A549 (cell line): ENCODE measurements around the gene PEX10. TPM values are rescaled to one million over a fixed set of nuclear protein-coding genes. Genes with fewer than 3 reads are reported as not detected.

Source experiments
- ATAC-seq, 2 experiments: fragments of 200-7000 bp in 1 of 2; fragments of >200 bp in 1 of 2; cut with Nextera tagmentation in 1 of 2; cut with Tn5 transposase in 1 of 2; 3 replicates each; pipeline versions ENCODE4 v1.8.0 to v1.9.1; 2018 to 2020; ENCODE audit warnings: mild to moderate bottlenecking in 1 of 2, moderate library complexity in 1 of 2
- CTCF ChIA-PET: fragments of 300-600 bp; sonication (Branson Sonifier 250); formaldehyde crosslinking; extraction: SDS; loops from one replicate; lab custom pipeline; 2021; ENCODE audit warnings: antibody characterized with exemption, inconsistent platforms; lab: Yijun Ruan, JAX
- POLR2A ChIA-PET: fragments of 350-600 bp; formaldehyde crosslinking; extraction: SDS; loops from one replicate; lab custom pipeline; 2021; ENCODE audit warnings: antibody characterized with exemption, inconsistent platforms; lab: Yijun Ruan, JAX
- DNase-seq, 2 experiments: peaks; one replicate each; pipeline versions ENCODE4 v3.0.0 to v3.0.0-alpha.2; 2011 to 2016; ENCODE audit warnings: low read depth in 1 of 2, low spot score in 1 of 2
- FAIRE-seq: peaks from 2 replicates; lab custom pipeline; 2011; peaks lifted over from hg19 to GRCh38; lab: Jason Lieb, UNC
- H3K27ac ChIP-seq, 2 experiments: fragments of >200 bp; sonication (Bioruptor Twin); formaldehyde crosslinking; 3 replicates each; pipeline ENCODE4 v1.5.1; 2016 to 2017
- H3K4me1 ChIP-seq: fragments of >200 bp; sonication (Bioruptor Twin); formaldehyde crosslinking; 3 replicates; pipeline ENCODE4 v1.6.1; 2016
- H3K4me2 ChIP-seq: fragments of >200 bp; sonication (Bioruptor Twin); formaldehyde crosslinking; 3 replicates; pipeline ENCODE4 v1.6.1; 2016
- H3K4me3 ChIP-seq: fragments of >200 bp; sonication (Bioruptor Twin); formaldehyde crosslinking; 3 replicates; pipeline ENCODE4 v1.5.1; 2016
- H3K9me3 ChIP-seq: fragments of >200 bp; sonication (Bioruptor Twin); formaldehyde crosslinking; 3 replicates; pipeline ENCODE4 v1.6.1; 2016
- BHLHE40 ChIP-seq: IDR thresholded peaks from 2 replicates; pipeline ENCODE4 v1.6.1; 2012; ENCODE audit warnings: low read depth, low read length, inconsistent platforms
- CBX8 ChIP-seq: fragments of 200-600 bp; sonication (generic); IDR thresholded peaks from 2 replicates; pipeline ENCODE4 v1.6.1; 2016
- CEBPB ChIP-seq, 2 experiments: fragments of >200 bp in 1 of 2; sonication (Bioruptor Twin) in 1 of 2; formaldehyde crosslinking in 1 of 2; IDR thresholded peaks; 2 replicates each; pipeline ENCODE4 v1.6.1; 2012 to 2016
- EHF ChIP-seq: fragments of 250-450 bp; sonication (Bioruptor Pico); IDR thresholded peaks from 2 replicates; pipeline ENCODE4 v1.5.0; 2020; ENCODE audit warnings: mild to moderate bottlenecking
- EP300 ChIP-seq, 2 experiments: fragments of >200 bp; sonication (Bioruptor Twin); formaldehyde crosslinking; IDR thresholded peaks; 2 replicates in 1 of 2; 3 replicates in 1 of 2; pipeline ENCODE4 v1.6.1; 2016 to 2017
- FOSL2 ChIP-seq, 2 experiments: fragments of 450-650 bp in 1 of 2; fragments of >200 bp in 1 of 2; sonication (Bioruptor Twin) in 1 of 2; formaldehyde crosslinking; IDR thresholded peaks; 2 replicates each; pipeline versions ENCODE4 v1.5.0 to v1.6.1; 2016 to 2020; ENCODE audit warnings: mild to moderate bottlenecking in 1 of 2, moderate library complexity in 1 of 2
- GATA3 ChIP-seq: IDR thresholded peaks from 2 replicates; pipeline ENCODE4 v1.6.1; 2012; ENCODE audit warnings: borderline replicate concordance
- HEYL ChIP-seq: fragments of 250-450 bp; sonication (Bioruptor Pico); IDR thresholded peaks from 2 replicates; pipeline ENCODE4 v1.8.0; 2021; ENCODE audit warnings: mild to moderate bottlenecking, moderate library complexity
- JUN ChIP-seq, 2 experiments: fragments of >200 bp; sonication (Bioruptor Twin); formaldehyde crosslinking; IDR thresholded peaks; 2 replicates in 1 of 2; 3 replicates in 1 of 2; pipeline ENCODE4 v1.6.1; 2016 to 2017
- KDM5A ChIP-seq: fragments of 200-600 bp; sonication (generic); IDR thresholded peaks from 2 replicates; pipeline ENCODE4 v1.6.1; 2016; ENCODE audit warnings: antibody characterized with exemption, mild to moderate bottlenecking
- MAFK ChIP-seq: fragments of 450-650 bp; IDR thresholded peaks from 2 replicates; pipeline ENCODE4 v1.6.1; 2014; ENCODE audit not compliant: partially characterized antibody
- NR3C1 ChIP-seq: fragments of >200 bp; sonication (Bioruptor Twin); formaldehyde crosslinking; IDR thresholded peaks from 3 replicates; pipeline ENCODE4 v1.6.1; 2017
- PHF8 ChIP-seq: fragments of 200-600 bp; sonication (generic); IDR thresholded peaks from 2 replicates; pipeline ENCODE4 v1.6.1; 2016; ENCODE audit warnings: low read depth, mild to moderate bottlenecking, antibody characterized with exemption, moderate library complexity, borderline replicate concordance
- RAD21 ChIP-seq, 2 experiments: fragments of >200 bp in 1 of 2; sonication (Bioruptor Twin) in 1 of 2; formaldehyde crosslinking in 1 of 2; IDR thresholded peaks in 1 of 2; conservative IDR thresholded peaks in 1 of 2; 2 replicates in 1 of 2; 3 replicates in 1 of 2; pipeline ENCODE4 v1.6.1; 2012 to 2018; ENCODE audit warnings: inconsistent platforms in 1 of 2
- RFX5 ChIP-seq: fragments of 450-650 bp; IDR thresholded peaks from 2 replicates; pipeline ENCODE4 v1.7.1; 2014; ENCODE audit warnings: antibody characterized with exemption, mild to moderate bottlenecking, moderate library complexity
- TP53 ChIP-seq: fragments of 250-450 bp; sonication (Bioruptor Pico); IDR thresholded peaks from 2 replicates; pipeline ENCODE4 v1.5.0; 2021; ENCODE audit warnings: mild to moderate bottlenecking, moderate library complexity
- ZC3H11A ChIP-seq: fragments of 450-650 bp; IDR thresholded peaks from 2 replicates; pipeline ENCODE4 v1.6.1; 2014; ENCODE audit warnings: antibody characterized with exemption, mild to moderate bottlenecking
- ZSCAN20 ChIP-seq: fragments of 250-450 bp; sonication (Bioruptor Pico); IDR thresholded peaks from 2 replicates; pipeline ENCODE4 v1.8.0; 2022; ENCODE audit warnings: mild to moderate bottlenecking, moderate library complexity
- WGBS: methylation state at CpG from one replicate; pipeline ENCODE4 v1.1.6; 2017; ENCODE audit errors: missing lambda C conversion rate; 5-methylcytosine and 5-hydroxymethylcytosine counted together
- polyA plus RNA-seq, 4 experiments: library from polyadenylated mRNA; depleted of rRNA in 3 of 4; stranded (reverse); fragments of >200 nt; fragmentation: RNase III in 1 of 4; extraction: RNeasy Plus Mini Kit Qiagen cat#74134 plus additional on column Dnase treatment in 1 of 4; gene quantifications; 2 replicates in 3 of 4; 3 replicates in 1 of 4; pipeline ENCODE4 v1.2.3, GENCODE V29; 2011 to 2017
- TF ChIP-seq, protein P1 (sequence below): fragments of >200 bp; sonication (Bioruptor Twin); formaldehyde crosslinking; IDR thresholded peaks from 3 replicates; pipeline ENCODE4 v1.6.1; 2016
- TF ChIP-seq, protein P2 (sequence below): IDR thresholded peaks from 2 replicates; pipeline ENCODE4 v1.6.1; 2012
- TF ChIP-seq, protein P3 (sequence below): fragments of 150-350 bp; IDR thresholded peaks from 2 replicates; pipeline ENCODE4 v1.6.1; 2014; ENCODE audit warnings: low read depth, mild to moderate bottlenecking, low read length
- TF ChIP-seq, protein P4 (sequence below): fragments of 200-600 bp; sonication (generic); IDR thresholded peaks from 2 replicates; pipeline ENCODE4 v1.6.1; 2016; ENCODE audit warnings: antibody characterized with exemption, mild to moderate bottlenecking, moderate library complexity
- TF ChIP-seq, protein P5 (sequence below): IDR thresholded peaks from 2 replicates; pipeline ENCODE4 v1.6.1; 2012; ENCODE audit warnings: low read depth, borderline replicate concordance
- TF ChIP-seq, protein P6 (sequence below): fragments of 450-650 bp; IDR thresholded peaks from 2 replicates; pipeline ENCODE4 v1.6.1; 2014; ENCODE audit warnings: antibody characterized with exemption
- TF ChIP-seq, protein P7 (sequence below): IDR thresholded peaks from 2 replicates; pipeline ENCODE4 v1.6.1; 2012

The PEX10 gene
- polyA plus RNA-seq, 2 of the 4 experiments (the other 2 are of a cell fraction) = 12.3 to 20.2 TPM

DNA sequence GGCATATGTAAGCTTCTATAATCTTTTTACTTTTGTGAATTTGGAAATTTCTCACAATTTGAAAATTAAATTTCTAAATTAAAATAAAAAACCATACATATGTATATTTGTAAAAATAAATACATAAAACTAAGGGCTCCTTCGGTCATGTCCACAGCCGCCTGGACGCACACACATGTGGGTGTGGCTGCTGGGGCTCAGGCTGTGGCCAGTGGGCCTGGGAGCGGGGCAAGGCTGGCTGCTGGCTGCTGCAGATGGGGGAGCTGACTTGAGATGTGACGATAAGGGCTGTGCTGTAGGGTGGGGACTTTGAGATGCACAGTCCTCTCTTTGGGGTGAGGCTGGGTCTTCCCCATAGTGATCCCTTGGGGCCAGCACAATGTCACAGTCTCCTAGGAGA, 15.9 kb downstream of the PEX10 start:
- Histone ChIP-seq H3K4me2 (no peak overlapping the region), H3K27ac (no peak overlapping the region), H3K4me1 (peaks cover 17% of the 10 kb centered on the region), H3K9me3 (no peaks in the 10 kb centered on the region), H3K4me3 (no peak overlapping the region)
- FAIRE-seq (no peak), ATAC-seq (no peak), DNase-seq (no peak)
- TF ChIP-seq, protein P1, sequence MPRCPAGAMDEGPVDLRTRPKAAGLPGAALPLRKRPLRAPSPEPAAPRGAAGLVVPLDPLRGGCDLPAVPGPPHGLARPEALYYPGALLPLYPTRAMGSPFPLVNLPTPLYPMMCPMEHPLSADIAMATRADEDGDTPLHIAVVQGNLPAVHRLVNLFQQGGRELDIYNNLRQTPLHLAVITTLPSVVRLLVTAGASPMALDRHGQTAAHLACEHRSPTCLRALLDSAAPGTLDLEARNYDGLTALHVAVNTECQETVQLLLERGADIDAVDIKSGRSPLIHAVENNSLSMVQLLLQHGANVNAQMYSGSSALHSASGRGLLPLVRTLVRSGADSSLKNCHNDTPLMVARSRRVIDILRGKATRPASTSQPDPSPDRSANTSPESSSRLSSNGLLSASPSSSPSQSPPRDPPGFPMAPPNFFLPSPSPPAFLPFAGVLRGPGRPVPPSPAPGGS = no peak
- CTCF ChIA-PET = interaction anchor here (1.0 to 2.3 kb wide), 3 partner anchors 11 to 151 kb away, joined by 3 to 8 read pairs (median 6); no protein-coding TSS in a partner anchor
- WGBS = 88% methylated on average over 5 of the region's 5 CpGs
- POLR2A ChIA-PET = no interaction called here

DNA sequence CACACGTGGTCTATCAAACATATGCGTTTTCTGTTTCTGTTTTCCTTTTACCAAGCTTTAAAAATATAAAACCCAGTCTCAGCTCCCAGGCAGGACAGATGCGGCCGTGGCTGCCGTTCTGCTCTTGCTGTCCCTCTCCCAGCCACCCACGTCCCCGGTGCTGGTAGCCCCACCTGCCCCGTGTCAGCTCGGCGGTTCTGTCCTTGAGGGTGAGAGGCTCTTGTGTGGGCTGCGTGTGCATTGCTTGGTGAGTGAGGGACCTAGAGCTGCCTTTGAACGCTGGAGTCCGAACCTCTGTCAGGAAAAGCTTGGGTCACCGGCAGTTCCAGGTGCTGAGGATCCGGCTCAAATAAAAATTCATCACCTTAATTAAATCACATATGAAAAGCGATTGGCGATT, 16.3 kb downstream of the PEX10 start:
- 83% methylated on average over 16 of the region's 17 CpGs for WGBS
- H3K4me3 ChIP-seq = no peak overlapping the region
- FAIRE-seq = no peak
- no peak for ATAC-seq
- DNase-seq = no peak
- H3K4me2 ChIP-seq = no peak overlapping the region
- TF ChIP-seq GATA3 = no peak
- TF ChIP-seq RFX5 = no peak
- TF ChIP-seq EP300 (IDR thresholded peaks at IDR 0.05) = no peak
- no peak for TF ChIP-seq CEBPB (IDR thresholded peaks at IDR 0.05)
- no peak for TF ChIP-seq KDM5A
- TF ChIP-seq EHF (CRISPR knock-in tag) = no peak
- no peak for TF ChIP-seq HEYL
- TF ChIP-seq, protein P2, sequence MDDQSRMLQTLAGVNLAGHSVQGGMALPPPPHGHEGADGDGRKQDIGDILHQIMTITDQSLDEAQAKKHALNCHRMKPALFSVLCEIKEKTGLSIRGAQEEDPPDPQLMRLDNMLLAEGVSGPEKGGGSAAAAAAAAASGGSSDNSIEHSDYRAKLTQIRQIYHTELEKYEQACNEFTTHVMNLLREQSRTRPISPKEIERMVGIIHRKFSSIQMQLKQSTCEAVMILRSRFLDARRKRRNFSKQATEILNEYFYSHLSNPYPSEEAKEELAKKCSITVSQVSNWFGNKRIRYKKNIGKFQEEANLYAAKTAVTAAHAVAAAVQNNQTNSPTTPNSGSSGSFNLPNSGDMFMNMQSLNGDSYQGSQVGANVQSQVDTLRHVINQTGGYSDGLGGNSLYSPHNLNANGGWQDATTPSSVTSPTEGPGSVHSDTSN = no peak
- TF ChIP-seq CBX8 = no peak
- TF ChIP-seq TP53 (CRISPR knock-in tag) = no peak
- no peak for TF ChIP-seq ZSCAN20 (CRISPR knock-in tag)
- TF ChIP-seq NR3C1 = no peak
- no peak for TF ChIP-seq RAD21 (conservative IDR thresholded peaks at IDR 0.05 in 1 of 2, IDR thresholded peaks at IDR 0.05 in 1 of 2)
- TF ChIP-seq, protein P3, sequence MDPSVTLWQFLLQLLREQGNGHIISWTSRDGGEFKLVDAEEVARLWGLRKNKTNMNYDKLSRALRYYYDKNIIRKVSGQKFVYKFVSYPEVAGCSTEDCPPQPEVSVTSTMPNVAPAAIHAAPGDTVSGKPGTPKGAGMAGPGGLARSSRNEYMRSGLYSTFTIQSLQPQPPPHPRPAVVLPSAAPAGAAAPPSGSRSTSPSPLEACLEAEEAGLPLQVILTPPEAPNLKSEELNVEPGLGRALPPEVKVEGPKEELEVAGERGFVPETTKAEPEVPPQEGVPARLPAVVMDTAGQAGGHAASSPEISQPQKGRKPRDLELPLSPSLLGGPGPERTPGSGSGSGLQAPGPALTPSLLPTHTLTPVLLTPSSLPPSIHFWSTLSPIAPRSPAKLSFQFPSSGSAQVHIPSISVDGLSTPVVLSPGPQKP = no peak
- TF ChIP-seq BHLHE40 = no peak
- TF ChIP-seq, protein P4, sequence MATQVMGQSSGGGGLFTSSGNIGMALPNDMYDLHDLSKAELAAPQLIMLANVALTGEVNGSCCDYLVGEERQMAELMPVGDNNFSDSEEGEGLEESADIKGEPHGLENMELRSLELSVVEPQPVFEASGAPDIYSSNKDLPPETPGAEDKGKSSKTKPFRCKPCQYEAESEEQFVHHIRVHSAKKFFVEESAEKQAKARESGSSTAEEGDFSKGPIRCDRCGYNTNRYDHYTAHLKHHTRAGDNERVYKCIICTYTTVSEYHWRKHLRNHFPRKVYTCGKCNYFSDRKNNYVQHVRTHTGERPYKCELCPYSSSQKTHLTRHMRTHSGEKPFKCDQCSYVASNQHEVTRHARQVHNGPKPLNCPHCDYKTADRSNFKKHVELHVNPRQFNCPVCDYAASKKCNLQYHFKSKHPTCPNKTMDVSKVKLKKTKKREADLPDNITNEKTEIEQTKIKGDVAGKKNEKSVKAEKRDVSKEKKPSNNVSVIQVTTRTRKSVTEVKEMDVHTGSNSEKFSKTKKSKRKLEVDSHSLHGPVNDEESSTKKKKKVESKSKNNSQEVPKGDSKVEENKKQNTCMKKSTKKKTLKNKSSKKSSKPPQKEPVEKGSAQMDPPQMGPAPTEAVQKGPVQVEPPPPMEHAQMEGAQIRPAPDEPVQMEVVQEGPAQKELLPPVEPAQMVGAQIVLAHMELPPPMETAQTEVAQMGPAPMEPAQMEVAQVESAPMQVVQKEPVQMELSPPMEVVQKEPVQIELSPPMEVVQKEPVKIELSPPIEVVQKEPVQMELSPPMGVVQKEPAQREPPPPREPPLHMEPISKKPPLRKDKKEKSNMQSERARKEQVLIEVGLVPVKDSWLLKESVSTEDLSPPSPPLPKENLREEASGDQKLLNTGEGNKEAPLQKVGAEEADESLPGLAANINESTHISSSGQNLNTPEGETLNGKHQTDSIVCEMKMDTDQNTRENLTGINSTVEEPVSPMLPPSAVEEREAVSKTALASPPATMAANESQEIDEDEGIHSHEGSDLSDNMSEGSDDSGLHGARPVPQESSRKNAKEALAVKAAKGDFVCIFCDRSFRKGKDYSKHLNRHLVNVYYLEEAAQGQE = no peak
- ChIA-PET CTCF (no interaction called here), POLR2A (no interaction called here)
- H3K9me3 ChIP-seq = no peaks in the 10 kb centered on the region
- H3K27ac ChIP-seq = no peak overlapping the region
- H3K4me1 ChIP-seq = peaks cover 17% of the 10 kb centered on the region

DNA sequence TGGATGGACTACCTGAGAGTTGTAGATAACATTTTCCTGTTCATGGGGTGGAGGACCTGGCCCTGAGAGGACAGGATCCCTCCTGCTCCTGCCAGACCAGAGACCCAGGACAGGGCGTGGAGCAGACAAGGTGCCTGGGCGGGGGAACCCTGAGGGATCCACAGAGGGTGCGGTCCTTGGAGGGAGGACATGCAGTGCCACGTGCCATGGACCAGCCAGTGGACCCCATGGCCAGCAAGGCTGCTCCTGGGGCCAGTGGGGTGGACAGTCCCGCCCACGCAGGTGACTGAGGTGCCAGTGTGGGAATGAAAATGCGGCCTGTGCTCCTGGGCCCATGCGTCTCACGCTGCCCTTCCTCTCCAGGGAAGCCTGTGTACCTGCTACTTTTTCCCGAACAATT, 17.1 kb downstream of the PEX10 start:
- DNase-seq = no peak
- FAIRE-seq = no peak
- WGBS = 100% methylated on average over 5 of the region's 10 CpGs
- ChIA-PET CTCF (interaction anchor here (2.0 kb wide), 1 partner anchor 200 kb away, joined by 6 read pairs; no protein-coding TSS in a partner anchor), POLR2A (no interaction called here)
- H3K4me1 ChIP-seq = peaks cover 20% of the 10 kb centered on the region
- ATAC-seq = no peak
- no peaks in the 10 kb centered on the region for H3K9me3 ChIP-seq
- H3K4me2 ChIP-seq = no peak overlapping the region
- no peak overlapping the region for H3K4me3 ChIP-seq
- H3K27ac ChIP-seq = no peak overlapping the region
- TF ChIP-seq, protein P5, sequence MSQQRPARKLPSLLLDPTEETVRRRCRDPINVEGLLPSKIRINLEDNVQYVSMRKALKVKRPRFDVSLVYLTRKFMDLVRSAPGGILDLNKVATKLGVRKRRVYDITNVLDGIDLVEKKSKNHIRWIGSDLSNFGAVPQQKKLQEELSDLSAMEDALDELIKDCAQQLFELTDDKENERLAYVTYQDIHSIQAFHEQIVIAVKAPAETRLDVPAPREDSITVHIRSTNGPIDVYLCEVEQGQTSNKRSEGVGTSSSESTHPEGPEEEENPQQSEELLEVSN = no peak
- TF ChIP-seq, protein P6, sequence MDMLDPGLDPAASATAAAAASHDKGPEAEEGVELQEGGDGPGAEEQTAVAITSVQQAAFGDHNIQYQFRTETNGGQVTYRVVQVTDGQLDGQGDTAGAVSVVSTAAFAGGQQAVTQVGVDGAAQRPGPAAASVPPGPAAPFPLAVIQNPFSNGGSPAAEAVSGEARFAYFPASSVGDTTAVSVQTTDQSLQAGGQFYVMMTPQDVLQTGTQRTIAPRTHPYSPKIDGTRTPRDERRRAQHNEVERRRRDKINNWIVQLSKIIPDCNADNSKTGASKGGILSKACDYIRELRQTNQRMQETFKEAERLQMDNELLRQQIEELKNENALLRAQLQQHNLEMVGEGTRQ = no peak
- TF ChIP-seq PHF8 (no peak), GATA3 (no peak), HEYL (no peak), MAFK (no peak), ZC3H11A (no peak), JUN (IDR thresholded peaks at IDR 0.05) (no peak), FOSL2 (IDR thresholded peaks at IDR 0.05) (no peak), FOSL2 (CRISPR knock-in tag; IDR thresholded peaks at IDR 0.05) (no peak)
- TF ChIP-seq, protein P3 = no peak
- TF ChIP-seq, protein P7, sequence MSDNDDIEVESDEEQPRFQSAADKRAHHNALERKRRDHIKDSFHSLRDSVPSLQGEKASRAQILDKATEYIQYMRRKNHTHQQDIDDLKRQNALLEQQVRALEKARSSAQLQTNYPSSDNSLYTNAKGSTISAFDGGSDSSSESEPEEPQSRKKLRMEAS = no peak
